ENCODE results near the gene NUP214.

NUP214 gene

DNA sequence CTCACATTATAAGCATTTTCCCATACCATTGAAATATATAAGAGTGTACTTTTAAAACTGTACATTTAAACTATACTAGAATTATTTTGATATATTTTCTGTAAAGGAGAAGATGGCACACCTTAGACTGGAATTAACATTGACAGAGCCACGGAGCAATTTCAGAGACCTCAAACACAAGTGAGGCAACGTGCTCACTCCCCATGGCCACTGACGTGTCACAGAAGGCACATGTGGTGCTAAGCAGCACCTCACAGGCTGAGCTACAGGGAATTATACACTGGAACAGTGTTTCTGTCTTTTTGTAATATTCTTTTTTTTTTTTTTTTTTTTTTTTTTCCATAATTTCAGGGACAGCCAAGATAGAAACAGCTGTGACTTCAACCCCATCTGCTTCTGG, 66.5 kb downstream of the NUP214 start:
- H3K4me3 ChIP-seq (ENCODE audit: low read depth, low read length), result no peak overlapping the region
- TF ChIP-seq, protein P1, sequence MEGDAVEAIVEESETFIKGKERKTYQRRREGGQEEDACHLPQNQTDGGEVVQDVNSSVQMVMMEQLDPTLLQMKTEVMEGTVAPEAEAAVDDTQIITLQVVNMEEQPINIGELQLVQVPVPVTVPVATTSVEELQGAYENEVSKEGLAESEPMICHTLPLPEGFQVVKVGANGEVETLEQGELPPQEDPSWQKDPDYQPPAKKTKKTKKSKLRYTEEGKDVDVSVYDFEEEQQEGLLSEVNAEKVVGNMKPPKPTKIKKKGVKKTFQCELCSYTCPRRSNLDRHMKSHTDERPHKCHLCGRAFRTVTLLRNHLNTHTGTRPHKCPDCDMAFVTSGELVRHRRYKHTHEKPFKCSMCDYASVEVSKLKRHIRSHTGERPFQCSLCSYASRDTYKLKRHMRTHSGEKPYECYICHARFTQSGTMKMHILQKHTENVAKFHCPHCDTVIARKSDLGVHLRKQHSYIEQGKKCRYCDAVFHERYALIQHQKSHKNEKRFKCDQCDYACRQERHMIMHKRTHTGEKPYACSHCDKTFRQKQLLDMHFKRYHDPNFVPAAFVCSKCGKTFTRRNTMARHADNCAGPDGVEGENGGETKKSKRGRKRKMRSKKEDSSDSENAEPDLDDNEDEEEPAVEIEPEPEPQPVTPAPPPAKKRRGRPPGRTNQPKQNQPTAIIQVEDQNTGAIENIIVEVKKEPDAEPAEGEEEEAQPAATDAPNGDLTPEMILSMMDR (IDR thresholded peaks at IDR 0.05; ENCODE audit: insufficient read depth, low read depth, low read length, missing control alignments), result no peak
- no peak for DNase-seq (ENCODE audit: low read depth)

DNA sequence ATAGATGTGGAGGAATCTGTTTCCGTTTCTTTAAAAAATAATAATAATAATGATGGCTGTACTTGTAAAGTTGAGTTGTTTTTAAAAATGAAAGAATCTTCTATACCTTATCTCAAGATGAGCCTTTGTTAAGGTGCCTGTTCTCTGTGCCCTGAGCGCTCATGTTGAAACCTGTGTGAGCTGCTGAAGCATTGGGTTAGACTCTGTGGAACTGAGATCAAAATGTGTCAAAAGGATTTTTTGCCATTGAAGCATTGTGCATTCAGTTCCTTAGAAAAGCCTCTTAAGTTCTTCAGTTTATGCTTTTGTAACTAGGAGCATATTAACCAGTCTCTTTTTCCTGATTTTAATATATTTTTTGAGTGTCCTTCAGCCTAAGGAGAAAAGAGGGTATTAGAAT, 67.7 kb downstream of the NUP214 start:
- no peak overlapping the region for H3K4me3 ChIP-seq (ENCODE audit: low read depth, low read length)
- DNase-seq (ENCODE audit: low read depth), result no peak
- TF ChIP-seq, protein P1 (IDR thresholded peaks at IDR 0.05; ENCODE audit: insufficient read depth, low read depth, low read length, missing control alignments), result no peak

DNA sequence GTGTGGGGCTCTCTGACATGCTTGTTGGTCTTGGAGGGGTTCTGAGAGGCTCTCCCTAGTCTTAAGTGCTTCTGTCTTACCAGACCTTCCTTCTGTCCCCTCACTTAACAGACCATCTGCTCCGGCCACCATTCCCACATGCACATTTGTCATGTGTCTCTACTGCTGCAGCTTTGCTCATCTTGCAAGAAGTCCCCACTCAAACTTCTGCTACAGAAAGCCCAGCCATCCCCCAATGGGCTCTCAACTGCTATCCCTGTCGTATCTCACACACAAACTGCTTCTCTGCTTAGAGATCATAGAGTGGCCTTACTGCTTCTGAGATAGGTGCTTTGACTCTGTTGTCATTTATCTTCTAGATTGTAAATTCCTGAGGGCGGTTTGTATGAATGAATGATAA, 69.4 kb downstream of the NUP214 start:
- TF ChIP-seq, protein P1 (IDR thresholded peaks at IDR 0.05; ENCODE audit: insufficient read depth, low read depth, low read length, missing control alignments), result no peak
- no peak for DNase-seq (ENCODE audit: low read depth)

DNA sequence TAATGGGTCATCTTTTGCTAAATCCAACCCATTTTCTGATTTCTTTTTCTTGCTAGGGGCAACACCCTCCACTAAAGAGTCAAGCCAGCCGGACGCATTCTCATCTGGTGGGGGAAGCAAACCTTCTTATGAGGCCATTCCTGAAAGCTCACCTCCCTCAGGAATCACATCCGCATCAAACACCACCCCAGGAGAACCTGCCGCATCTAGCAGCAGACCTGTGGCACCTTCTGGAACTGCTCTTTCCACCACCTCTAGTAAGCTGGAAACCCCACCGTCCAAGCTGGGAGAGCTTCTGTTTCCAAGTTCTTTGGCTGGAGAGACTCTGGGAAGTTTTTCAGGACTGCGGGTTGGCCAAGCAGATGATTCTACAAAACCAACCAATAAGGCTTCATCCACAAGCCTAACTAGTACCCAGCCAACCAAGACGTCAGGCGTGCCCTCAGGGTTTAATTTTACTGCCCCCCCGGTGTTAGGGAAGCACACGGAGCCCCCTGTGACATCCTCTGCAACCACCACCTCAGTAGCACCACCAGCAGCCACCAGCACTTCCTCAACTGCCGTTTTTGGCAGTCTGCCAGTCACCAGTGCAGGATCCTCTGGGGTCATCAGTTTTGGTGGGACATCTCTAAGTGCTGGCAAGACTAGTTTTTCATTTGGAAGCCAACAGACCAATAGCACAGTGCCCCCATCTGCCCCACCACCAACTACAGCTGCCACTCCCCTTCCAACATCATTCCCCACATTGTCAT, 72.0 kb downstream of the NUP214 start:
- TF ChIP-seq, protein P1 (IDR thresholded peaks at IDR 0.05; ENCODE audit: insufficient read depth, low read depth, low read length, missing control alignments), result no peak
- DNase-seq (ENCODE audit: low read depth), result no peak
- H3K4me3 ChIP-seq (ENCODE audit: low read depth, low read length), result no peak overlapping the region

More for the DNA sequence above, 69.4 kb downstream of the NUP214 start:
- H3K4me3 ChIP-seq (ENCODE audit: low read depth, low read length), result no peak overlapping the region

DNA sequence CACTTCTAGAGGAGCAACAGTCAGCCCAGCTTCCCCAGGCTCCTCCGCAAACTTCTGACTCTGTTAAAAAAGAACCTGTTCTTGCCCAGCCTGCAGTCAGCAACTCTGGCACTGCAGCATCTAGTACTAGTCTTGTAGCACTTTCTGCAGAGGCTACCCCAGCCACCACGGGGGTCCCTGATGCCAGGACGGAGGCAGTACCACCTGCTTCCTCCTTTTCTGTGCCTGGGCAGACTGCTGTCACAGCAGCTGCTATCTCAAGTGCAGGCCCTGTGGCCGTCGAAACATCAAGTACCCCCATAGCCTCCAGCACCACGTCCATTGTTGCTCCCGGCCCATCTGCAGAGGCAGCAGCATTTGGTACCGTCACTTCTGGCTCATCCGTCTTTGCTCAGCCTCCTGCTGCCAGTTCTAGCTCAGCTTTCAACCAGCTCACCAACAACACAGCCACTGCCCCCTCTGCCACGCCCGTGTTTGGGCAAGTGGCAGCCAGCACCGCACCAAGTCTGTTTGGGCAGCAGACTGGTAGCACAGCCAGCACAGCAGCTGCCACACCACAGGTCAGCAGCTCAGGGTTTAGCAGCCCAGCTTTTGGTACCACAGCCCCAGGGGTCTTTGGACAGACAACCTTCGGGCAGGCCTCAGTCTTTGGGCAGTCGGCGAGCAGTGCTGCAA, 72.8 kb downstream of the NUP214 start:
- TF ChIP-seq, protein P1 (IDR thresholded peaks at IDR 0.05; ENCODE audit: insufficient read depth, low read depth, low read length, missing control alignments), result no peak
- no peak overlapping the region for H3K4me3 ChIP-seq (ENCODE audit: low read depth, low read length)
- no peak for DNase-seq (ENCODE audit: low read depth)

DNA sequence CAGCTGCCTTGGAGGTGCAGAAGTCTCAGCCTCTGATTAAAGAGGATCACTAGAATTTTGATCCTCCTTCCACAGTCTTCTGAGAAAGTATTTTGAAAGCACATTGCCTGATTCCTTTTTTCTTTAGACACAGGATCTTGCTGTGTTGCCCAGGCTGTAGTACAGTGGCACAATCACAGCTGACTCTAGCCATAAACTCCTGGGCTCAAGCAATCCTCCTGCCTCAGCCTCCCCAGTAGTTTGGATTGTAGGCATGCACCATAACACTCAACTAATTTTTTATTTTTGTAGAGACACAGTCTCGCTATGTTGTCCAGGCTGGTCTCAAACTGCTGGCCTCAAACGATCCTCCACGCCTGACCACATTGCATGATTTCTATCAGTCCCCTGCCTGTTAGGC, 76.5 kb downstream of the NUP214 start:
- TF ChIP-seq, protein P1 (IDR thresholded peaks at IDR 0.05; ENCODE audit: insufficient read depth, low read depth, low read length, missing control alignments), result no peak
- no peak overlapping the region for H3K4me3 ChIP-seq (ENCODE audit: low read depth, low read length)
- no peak for DNase-seq (ENCODE audit: low read depth)

Measured in GM12865 (cell line).